Measurements from ENCODE around the gene PPIL6.
"Not testable (repeated sequence)": the region's sequence is repeated elsewhere in the genome, so short reads cannot be mapped to it uniquely, and the experiment has no call there.

The PPIL6 gene

GRCh38 chr6:109466212-109466923, 25.9 kb upstream of the PPIL6 start:
- no peak for DNase-seq

GRCh38 chr6:109465772-109466171, 25.3 kb upstream of the PPIL6 start:
- peak; percentile 54 for DNase-seq

- no peak for DNase-seq
These were observed 21.5 kb upstream of the PPIL6 start for GRCh38 chr6:109461733-109462526.

GRCh38 chr6:109461205-109461604, 20.8 kb upstream of the PPIL6 start:
- DNase-seq: not testable (repeated sequence)

- no peak for DNase-seq
These were observed 19.9 kb upstream of the PPIL6 start for GRCh38 chr6:109460161-109460829.

GRCh38 chr6:109458774-109459531, 18.5 kb upstream of the PPIL6 start:
- DNase-seq: no peak

GRCh38 chr6:109457562-109457996, 17.2 kb upstream of the PPIL6 start:
- DNase-seq: no peak

- no peak for DNase-seq
These were observed 16.5 kb upstream of the PPIL6 start for GRCh38 chr6:109456710-109457561.

- peak; percentile 67 for DNase-seq
These were observed 15.7 kb upstream of the PPIL6 start for GRCh38 chr6:109456111-109456583.

GRCh38 chr6:109455437-109456110, 15.1 kb upstream of the PPIL6 start, which contains the start of gene MICAL1:
Gene MICAL1, minus strand, starts transcription at chr6:109455772. Its CDS starts 1,576 bp downstream, at chr6:109454196.
- DNase-seq: peak; percentile 72

- DNase-seq: peak; percentile 31
These were observed 14.3 kb upstream of the PPIL6 start for GRCh38 chr6:109454496-109455436.

- DNase-seq: peak; percentile 61
These were observed 13.4 kb upstream of the PPIL6 start for GRCh38 chr6:109453594-109454495.

GRCh38 chr6:109453156-109453555, 12.7 kb upstream of the PPIL6 start:
- DNase-seq: no peak

- no peak for DNase-seq
These were observed 11.8 kb upstream of the PPIL6 start for GRCh38 chr6:109452181-109452580.

- DNase-seq: no peak
These were observed 10.9 kb upstream of the PPIL6 start for GRCh38 chr6:109451376-109451775.

GRCh38 chr6:109450801-109451200, 10.4 kb upstream of the PPIL6 start:
- DNase-seq: no peak

GRCh38 chr6:109449795-109450673, 9.6 kb upstream of the PPIL6 start:
- DNase-seq: no peak

Data from NCI-H1105 treated with DMSO at 0.1 percent for 48 hours (cell line).